Testis (tissue), 3 donors: ENCODE measurements around the gene TRMT2A. TPM values are rescaled to one million over a fixed set of nuclear protein-coding genes. Genes with fewer than 3 reads are reported as not detected.

ENCODE experiments used
- DNase-seq: peaks from one replicate; pipeline ENCODE4 v3.0.0-alpha.2; 2019
- H3K27ac ChIP-seq, 2 donors: fragments of 200-600 bp; sonication (generic); one replicate each; pipeline ENCODE4 v1.5.1; 2019
- H3K27me3 ChIP-seq: fragments of 200-600 bp; sonication (generic); one replicate; pipeline ENCODE4 v1.5.1; 2019
- H3K36me3 ChIP-seq: fragments of 200-600 bp; sonication (generic); one replicate; pipeline ENCODE4 v1.5.1; 2017; ENCODE audit warnings: low read depth; ENCODE audit errors: missing control alignments
- H3K4me1 ChIP-seq: fragments of 200-600 bp; sonication (generic); one replicate; pipeline ENCODE4 v1.5.1; 2019
- H3K4me3 ChIP-seq, 2 donors: fragments of 200-600 bp; sonication (generic); one replicate each; pipeline ENCODE4 v1.5.1; 2017 to 2019
- H3K9me3 ChIP-seq: fragments of 200-600 bp; sonication (generic); one replicate; pipeline ENCODE4 v1.5.1; 2017
- POLR2A ChIP-seq: fragments of 450-650 bp; IDR thresholded peaks from one replicate; pipeline ENCODE4 v1.6.1; 2017; ENCODE audit warnings: antibody characterized with exemption, mild to moderate bottlenecking, moderate library complexity
- WGBS, 2 donors: methylation state at CpG; one replicate each; pipeline ENCODE4 v1.1.5; 2018; 5-methylcytosine and 5-hydroxymethylcytosine counted together
- intact Hi-C: fragments of 100-400 bp; cut with DNase I; formaldehyde crosslinking; loops from one replicate; pipeline ENCODE4 v1.15.1; 2023; ENCODE audit warnings: low total_unique reads
- polyA plus RNA-seq: library from polyadenylated mRNA; stranded (reverse); fragments of 350-450 nt; fragmentation: Illumina TruSeq; extraction: RNeasy Lipid Tissue Mini Kit (QIAGEN cat#74804); gene quantifications from one replicate; pipeline ENCODE4 v1.2.3, GENCODE V29; 2014; ENCODE audit warnings: low read depth, low replicate concordance; ENCODE audit not compliant: insufficient read depth
- total RNA-seq, 2 donors: library from RNA; depleted of rRNA; stranded (reverse); fragments of >200 nt; gene quantifications; one replicate each; pipeline ENCODE4 v1.2.3, GENCODE V29; 2016
- TF ChIP-seq, protein P1 (sequence below), 3 experiments: fragments of 450-650 bp in 2 of 3; fragments of 200-600 bp in 1 of 3; sonication (generic) in 1 of 3; IDR thresholded peaks; one replicate each; pipeline ENCODE4 v1.5.1; 2016 to 2019; ENCODE audit warnings: antibody characterized with exemption in 3 of 3, mild to moderate bottlenecking in 2 of 3, moderate library complexity in 1 of 3

Gene TRMT2A
- total and polyA plus RNA-seq, 3 donors from 2014 or later: 82.7 to 122 (median 97.2) TPM

DNA sequence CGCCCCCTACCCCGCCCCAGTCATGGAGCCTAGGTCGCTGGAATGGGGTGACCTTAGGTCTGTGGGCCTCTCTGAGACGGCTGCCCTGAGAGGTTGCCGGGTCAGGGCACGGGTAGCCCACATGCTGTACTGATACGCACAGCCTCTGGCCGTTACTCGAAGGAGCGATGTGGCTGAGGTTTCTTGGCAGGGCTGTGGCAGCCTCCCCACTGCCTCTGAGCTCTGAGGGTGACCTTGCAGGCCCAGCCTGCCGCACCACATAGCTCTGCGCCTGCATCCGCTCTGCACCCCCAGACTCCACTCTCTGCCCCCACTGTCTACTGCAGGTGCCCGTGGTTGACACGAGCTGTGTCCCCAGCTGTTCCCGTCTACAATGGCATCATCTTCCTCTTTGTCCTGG lies 21.8 kb upstream of the TRMT2A start:
- 76 to 95% methylated on average over 5 to 16 of the region's 16 CpGs for WGBS, 2 donors
- intact Hi-C loops: no loop called here
- Histone ChIP-seq H3K4me3 (no peak overlapping the region), H3K27ac (no peak overlapping the region), H3K9me3 (no peaks in the 10 kb centered on the region), H3K36me3 (no peaks in the 10 kb centered on the region), H3K27me3 (no peaks in the 10 kb centered on the region), H3K4me1 (peaks cover 28% of the 10 kb centered on the region)
- TF ChIP-seq, protein P1, sequence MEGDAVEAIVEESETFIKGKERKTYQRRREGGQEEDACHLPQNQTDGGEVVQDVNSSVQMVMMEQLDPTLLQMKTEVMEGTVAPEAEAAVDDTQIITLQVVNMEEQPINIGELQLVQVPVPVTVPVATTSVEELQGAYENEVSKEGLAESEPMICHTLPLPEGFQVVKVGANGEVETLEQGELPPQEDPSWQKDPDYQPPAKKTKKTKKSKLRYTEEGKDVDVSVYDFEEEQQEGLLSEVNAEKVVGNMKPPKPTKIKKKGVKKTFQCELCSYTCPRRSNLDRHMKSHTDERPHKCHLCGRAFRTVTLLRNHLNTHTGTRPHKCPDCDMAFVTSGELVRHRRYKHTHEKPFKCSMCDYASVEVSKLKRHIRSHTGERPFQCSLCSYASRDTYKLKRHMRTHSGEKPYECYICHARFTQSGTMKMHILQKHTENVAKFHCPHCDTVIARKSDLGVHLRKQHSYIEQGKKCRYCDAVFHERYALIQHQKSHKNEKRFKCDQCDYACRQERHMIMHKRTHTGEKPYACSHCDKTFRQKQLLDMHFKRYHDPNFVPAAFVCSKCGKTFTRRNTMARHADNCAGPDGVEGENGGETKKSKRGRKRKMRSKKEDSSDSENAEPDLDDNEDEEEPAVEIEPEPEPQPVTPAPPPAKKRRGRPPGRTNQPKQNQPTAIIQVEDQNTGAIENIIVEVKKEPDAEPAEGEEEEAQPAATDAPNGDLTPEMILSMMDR (IDR thresholded peaks at IDR 0.05): no peak
- no peak for TF ChIP-seq POLR2A
- peak; percentile 63 for DNase-seq

DNA sequence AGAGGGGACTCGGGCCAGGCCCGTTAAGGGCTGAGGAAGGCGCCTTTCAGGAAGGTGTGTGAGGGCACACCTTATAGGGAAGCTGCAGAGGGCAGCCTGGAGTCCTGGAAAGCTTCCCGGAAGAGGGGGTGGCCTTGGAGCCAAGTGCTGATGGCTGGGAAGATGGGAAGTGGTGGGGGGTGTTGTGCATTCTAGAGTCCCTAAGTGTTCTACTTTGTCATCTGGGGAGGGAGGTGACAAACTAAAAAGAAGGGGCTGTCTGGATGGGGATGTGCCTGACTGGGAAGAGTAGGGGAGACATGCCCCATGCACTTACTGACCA lies 21.4 kb upstream of the TRMT2A start:
- 52 to 90% methylated on average over 2 to 4 of the region's 4 CpGs for WGBS, 2 donors
- no peak overlapping the region for H3K27ac ChIP-seq
- H3K4me1 ChIP-seq: peaks cover 30% of the 10 kb centered on the region
- no peaks in the 10 kb centered on the region for H3K27me3 ChIP-seq
- no peaks in the 10 kb centered on the region for H3K9me3 ChIP-seq
- no peak for DNase-seq
- intact Hi-C loops: no loop called here
- no peaks in the 10 kb centered on the region for H3K36me3 ChIP-seq
- H3K4me3 ChIP-seq: no peak overlapping the region
- TF ChIP-seq, protein P1 (IDR thresholded peaks at IDR 0.05): no peak
- no peak for TF ChIP-seq POLR2A

DNA sequence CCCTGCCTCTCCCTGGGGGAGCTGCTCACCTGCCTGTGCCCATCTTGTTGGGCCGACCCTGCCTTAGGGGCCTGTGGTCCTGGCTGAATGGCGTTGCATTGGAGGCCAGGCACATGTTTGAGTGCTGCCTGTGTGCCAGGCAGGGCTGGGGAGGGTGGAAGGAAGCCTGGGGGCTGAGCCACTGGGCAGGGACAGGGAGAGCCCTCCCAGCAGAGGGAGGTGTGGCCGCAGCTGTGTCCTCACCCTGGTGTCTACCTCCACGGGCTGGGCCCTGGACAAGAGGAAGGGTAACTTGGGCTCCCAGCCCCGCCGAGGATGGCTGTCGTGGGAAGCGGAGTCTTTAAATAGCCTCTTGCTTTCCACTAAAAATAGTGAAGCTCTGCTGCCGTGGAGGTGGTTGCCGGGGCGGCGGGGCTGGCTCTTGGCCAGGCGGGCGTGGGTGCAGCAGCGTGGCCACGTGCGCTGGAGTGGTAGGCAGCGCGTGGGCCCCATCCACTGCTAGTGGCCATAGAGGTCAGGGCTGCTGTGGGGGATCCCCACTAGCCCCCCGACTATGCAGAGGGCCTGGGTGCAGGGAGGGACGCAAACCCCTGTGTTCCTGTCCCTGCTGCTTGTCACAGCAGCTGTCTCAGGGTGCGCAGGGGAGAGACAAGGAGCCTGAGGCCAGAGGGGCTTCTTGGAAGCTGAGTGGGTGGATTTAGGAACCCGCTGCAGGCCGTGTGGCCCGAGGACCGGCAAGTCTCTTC lies 20.8 kb upstream of the TRMT2A start:
- Histone ChIP-seq H3K36me3 (no peaks in the 10 kb centered on the region), H3K27ac (no peak overlapping the region), H3K27me3 (no peaks in the 10 kb centered on the region), H3K4me3 (no peak overlapping the region), H3K9me3 (no peaks in the 10 kb centered on the region), H3K4me1 (peaks cover 36% of the 10 kb centered on the region)
- no peak for DNase-seq
- TF ChIP-seq POLR2A: no peak
- 34 to 39% methylated on average over 14 to 26 of the region's 26 CpGs for WGBS, 2 donors
- intact Hi-C loops: no loop called here

DNA sequence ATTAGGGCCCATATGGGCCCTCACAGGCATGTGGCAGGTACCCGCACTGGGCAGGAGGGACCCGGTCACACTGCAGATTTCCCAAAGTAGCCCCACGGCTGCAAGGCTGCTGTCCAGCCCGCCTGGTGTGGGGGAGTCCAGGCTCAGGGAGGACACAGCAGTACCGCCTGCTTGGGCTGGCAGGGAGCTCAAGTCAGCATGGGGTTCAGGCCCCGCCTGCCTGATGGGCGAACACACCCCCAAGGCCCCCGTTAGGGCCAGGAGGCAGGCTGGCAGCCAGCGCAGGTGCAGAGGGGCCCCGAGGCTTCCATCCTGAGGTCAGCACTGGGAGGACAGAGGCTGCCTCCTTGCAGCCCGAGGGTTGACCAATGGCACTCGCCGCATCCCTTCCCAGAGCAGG lies 20.1 kb upstream of the TRMT2A start:
- Histone ChIP-seq H3K36me3 (no peaks in the 10 kb centered on the region), H3K27me3 (no peaks in the 10 kb centered on the region), H3K27ac (peak overlapping the region in 1 of 2 donors; percentile 17), H3K9me3 (no peaks in the 10 kb centered on the region), H3K4me3 (no peak overlapping the region), H3K4me1 (peaks cover 40% of the 10 kb centered on the region)
- intact Hi-C loops: no loop called here
- no peak for DNase-seq
- WGBS, 2 donors: 70 to 74% methylated on average over 3 to 12 of the region's 13 CpGs
- TF ChIP-seq POLR2A: no peak
- TF ChIP-seq, protein P1 (IDR thresholded peaks at IDR 0.05): no peak

DNA sequence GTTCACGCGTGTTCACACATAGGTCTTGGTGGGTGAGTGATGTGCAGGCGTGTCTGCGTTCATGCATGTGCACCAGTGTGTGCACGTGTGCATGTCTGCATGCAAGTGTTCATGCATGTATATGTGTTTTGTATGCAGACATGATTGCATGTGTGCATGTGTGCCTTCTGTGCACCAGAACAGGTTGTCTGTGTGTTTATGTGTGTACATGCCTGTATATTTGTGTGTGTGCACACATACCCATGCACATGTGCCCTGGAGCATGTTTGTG lies 19.5 kb upstream of the TRMT2A start:
- intact Hi-C loops: no loop called here
- Histone ChIP-seq H3K36me3 (no peaks in the 10 kb centered on the region), H3K27me3 (no peaks in the 10 kb centered on the region), H3K4me1 (peaks cover 40% of the 10 kb centered on the region), H3K9me3 (no peaks in the 10 kb centered on the region), H3K27ac (no peak overlapping the region), H3K4me3 (no peak overlapping the region)
- no peak for DNase-seq
- no peak for TF ChIP-seq POLR2A
- TF ChIP-seq, protein P1 (IDR thresholded peaks at IDR 0.05): no peak
- 87 to 94% methylated on average over 3 to 5 of the region's 5 CpGs for WGBS, 2 donors
